Activated CD8-positive, alpha-beta memory T cell treated with anti-CD3 and anti-CD28 coated beads for 48 hours (primary cell): ENCODE data around the gene AP4S1.

Experiments
- DNase-seq, 3 experiments: peaks; one replicate each; pipeline ENCODE4 v3.0.0-alpha.2; 2020; ENCODE audit warnings: low read depth in 2 of 3, low spot score in 2 of 3

AP4S1 gene

DNA sequence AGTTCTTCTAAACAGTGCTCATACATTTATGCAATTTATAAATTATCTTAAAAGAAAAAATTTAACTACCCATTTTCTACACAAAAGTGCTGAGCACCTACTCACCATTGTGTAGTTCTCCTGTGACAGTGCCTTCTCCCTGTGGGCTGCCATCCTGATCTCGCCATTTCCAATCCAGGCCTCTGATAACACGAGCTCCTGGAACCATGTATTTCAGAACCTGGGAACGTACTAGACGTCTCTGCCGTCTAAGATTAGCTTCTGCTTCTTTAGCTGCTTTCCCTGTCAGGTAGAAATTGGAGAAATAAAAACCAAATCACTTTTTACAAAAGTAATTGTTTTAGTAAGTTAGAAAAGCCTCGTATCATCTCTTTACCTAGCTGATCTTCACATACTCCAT lies 107.7 kb downstream of the AP4S1 start:
- DNase-seq: no peak

DNA sequence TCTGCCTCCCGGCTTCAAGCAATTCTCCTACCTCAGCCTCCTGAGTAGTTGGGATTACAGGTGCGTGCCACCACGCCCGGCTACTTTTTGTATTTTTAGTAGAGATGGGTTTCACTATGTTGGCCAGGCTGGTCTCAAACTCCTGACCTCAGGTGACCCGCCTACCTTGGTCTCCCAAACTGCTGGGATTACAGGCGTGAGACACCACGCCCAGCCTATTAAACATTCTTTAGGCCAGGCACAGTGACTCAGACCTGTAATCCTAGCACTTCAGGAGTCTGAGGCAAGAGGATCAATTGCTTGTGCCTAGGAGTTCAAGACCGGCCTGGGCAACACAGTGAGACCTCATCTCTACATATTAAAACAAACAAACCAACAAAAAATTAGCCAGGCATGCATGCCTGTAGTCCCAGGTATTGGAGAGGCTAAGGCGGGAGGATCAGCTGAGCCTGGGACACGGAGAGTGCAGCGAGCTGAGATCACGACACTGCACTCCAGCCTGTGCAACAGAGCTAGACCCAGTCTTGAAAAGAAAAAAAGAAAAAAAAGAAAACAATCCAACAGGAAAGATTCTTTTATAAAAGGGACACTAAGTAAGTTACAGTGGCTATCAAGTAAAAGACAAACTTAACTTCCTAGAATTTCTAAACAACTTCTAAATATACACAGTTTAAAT lies 111.9 kb downstream of the AP4S1 start:
- no peak for DNase-seq

DNA sequence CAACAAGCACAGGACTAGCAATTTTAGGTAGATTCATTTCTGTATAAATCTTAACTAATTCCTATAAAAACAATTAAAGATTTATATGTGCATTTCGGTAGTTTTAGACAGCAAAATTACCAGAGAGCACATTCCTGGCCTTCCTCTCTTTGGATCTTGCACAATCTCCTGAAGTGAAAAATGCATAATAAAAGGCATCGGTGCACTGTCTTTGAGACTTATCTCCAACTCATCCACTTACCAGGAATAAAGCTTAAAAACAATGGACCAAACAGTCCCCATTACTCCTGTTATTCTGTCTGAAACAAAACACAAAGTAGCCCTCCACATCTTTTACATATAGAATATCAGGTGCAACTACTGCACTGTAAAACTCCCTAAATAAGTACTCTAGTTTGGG lies 112.9 kb downstream of the AP4S1 start:
- no peak for DNase-seq

DNA sequence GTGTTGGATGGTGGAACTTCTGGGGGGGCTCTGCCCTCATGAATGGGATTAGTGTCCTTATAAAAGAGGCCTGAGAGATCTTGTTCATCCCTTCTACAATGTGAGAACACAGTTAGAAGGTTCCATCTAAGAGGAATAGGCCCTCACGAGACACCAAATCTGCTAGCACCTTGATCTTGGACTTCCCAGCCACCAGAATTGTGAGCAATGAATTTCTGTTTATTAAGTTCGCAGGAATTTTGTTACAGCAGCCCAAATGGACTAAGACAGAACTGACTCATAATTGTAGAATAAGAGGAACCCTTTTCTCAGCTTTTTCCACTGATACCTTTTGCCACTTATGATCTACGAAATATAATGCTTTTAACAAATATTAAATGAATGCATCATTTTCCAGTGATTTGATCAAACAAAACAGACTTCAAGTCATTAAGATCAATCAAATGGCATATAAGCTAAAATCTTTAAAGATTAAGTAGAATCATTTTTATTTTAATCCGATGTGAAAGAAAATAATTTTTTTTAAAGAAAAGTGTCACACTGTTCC lies 113.9 kb downstream of the AP4S1 start:
- no peak for DNase-seq

DNA sequence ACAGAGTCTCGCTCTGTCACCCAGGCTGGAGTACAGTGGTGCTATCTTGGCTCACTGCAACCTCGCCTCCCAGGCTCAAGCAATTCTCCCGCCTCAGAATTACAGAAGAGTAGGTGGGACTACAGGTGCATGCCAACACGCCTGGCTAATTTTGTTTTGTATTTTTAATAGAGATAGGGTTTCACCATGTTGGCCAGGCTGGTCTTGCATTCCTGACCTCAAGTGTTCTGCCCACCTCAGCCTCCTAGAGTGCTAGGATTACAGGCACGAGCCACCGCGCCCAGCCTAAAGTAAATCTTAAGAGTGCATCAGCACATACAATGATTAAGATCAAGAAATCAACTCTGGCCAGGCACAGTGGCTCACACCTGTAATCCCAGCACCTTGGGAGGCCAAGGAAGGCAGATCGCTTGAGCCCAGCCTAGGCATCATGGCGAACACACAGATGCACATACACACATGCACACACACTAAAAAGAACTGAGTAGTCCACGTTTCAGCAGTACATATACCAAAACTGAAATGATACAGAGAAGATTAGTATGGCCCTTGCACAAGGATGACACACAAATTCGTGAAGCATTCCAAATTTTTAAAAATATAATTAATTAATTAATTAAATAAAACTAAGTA lies 117.1 kb downstream of the AP4S1 start:
- DNase-seq: no peak
